ENCODE measurements around the gene FBF1. TPM values are rescaled to one million over a fixed set of nuclear protein-coding genes. Genes with fewer than 3 reads are reported as not detected.

The FBF1 gene
- total RNA-seq, 4 donors from 2014 or later: 41.7 to 49.7 (median 43.4) TPM

- TF ChIP-seq, protein P1, sequence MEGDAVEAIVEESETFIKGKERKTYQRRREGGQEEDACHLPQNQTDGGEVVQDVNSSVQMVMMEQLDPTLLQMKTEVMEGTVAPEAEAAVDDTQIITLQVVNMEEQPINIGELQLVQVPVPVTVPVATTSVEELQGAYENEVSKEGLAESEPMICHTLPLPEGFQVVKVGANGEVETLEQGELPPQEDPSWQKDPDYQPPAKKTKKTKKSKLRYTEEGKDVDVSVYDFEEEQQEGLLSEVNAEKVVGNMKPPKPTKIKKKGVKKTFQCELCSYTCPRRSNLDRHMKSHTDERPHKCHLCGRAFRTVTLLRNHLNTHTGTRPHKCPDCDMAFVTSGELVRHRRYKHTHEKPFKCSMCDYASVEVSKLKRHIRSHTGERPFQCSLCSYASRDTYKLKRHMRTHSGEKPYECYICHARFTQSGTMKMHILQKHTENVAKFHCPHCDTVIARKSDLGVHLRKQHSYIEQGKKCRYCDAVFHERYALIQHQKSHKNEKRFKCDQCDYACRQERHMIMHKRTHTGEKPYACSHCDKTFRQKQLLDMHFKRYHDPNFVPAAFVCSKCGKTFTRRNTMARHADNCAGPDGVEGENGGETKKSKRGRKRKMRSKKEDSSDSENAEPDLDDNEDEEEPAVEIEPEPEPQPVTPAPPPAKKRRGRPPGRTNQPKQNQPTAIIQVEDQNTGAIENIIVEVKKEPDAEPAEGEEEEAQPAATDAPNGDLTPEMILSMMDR (IDR thresholded peaks at IDR 0.05): no peak
- no peak for TF ChIP-seq POLR2A (IDR thresholded peaks at IDR 0.05)
- Histone ChIP-seq H3K4me3 (replicated peaks in 1 of 3) (no peak overlapping the region), H3K4me1 (peaks cover 31 to 45% of the 10 kb centered on the region in 2 donors), H3K9me3 (no peaks in the 10 kb centered on the region), H3K27me3 (no peaks in the 10 kb centered on the region), H3K27ac (peak overlapping the region; percentile 18 to 87 (median 79)), H3K36me3 (peaks cover 7 to 8% of the 10 kb centered on the region in 2 donors)
- intact Hi-C loops (cut with DNase I): loop anchor here (5.0 kb wide), 1 partner anchor 98 kb away; no protein-coding TSS in a partner anchor
- WGBS, 2 donors: 74 to 75% methylated on average over 9 to 13 of the region's 14 CpGs
- peak; percentile 70 to 72 for DNase-seq
These were observed 31.6 kb downstream of the FBF1 start for GRCh38 chr17:75909051-75909811.

- H3K27me3 ChIP-seq: no peaks in the 10 kb centered on the region
- no peaks in the 10 kb centered on the region for H3K9me3 ChIP-seq
- intact Hi-C loops (cut with DNase I): loop anchor here (5.0 kb wide), 1 partner anchor 99 kb away; no protein-coding TSS in a partner anchor
- H3K4me1 ChIP-seq: peaks cover 40 to 53% of the 10 kb centered on the region in 2 donors
- peak; percentile 92 to 93 for DNase-seq
- TF ChIP-seq, protein P1 (IDR thresholded peaks at IDR 0.05): no peak
- TF ChIP-seq POLR2A (IDR thresholded peaks at IDR 0.05): peak in 1 of 2 donors; percentile 19
- H3K4me3 ChIP-seq (replicated peaks in 1 of 3): no peak overlapping the region
- no peaks in the 10 kb centered on the region for H3K36me3 ChIP-seq
- peak overlapping the region; percentile 18 to 87 (median 79) for H3K27ac ChIP-seq
- WGBS, 2 donors: 29 to 33% methylated on average over 6 of the region's 6 CpGs
These were observed 32.6 kb downstream of the FBF1 start for GRCh38 chr17:75908201-75908600.

- H3K27ac ChIP-seq: peak overlapping the region; percentile 31 to 84 (median 40)
These were observed 34.5 kb downstream of the FBF1 start for GRCh38 chr17:75906143-75906884.

DNA sequence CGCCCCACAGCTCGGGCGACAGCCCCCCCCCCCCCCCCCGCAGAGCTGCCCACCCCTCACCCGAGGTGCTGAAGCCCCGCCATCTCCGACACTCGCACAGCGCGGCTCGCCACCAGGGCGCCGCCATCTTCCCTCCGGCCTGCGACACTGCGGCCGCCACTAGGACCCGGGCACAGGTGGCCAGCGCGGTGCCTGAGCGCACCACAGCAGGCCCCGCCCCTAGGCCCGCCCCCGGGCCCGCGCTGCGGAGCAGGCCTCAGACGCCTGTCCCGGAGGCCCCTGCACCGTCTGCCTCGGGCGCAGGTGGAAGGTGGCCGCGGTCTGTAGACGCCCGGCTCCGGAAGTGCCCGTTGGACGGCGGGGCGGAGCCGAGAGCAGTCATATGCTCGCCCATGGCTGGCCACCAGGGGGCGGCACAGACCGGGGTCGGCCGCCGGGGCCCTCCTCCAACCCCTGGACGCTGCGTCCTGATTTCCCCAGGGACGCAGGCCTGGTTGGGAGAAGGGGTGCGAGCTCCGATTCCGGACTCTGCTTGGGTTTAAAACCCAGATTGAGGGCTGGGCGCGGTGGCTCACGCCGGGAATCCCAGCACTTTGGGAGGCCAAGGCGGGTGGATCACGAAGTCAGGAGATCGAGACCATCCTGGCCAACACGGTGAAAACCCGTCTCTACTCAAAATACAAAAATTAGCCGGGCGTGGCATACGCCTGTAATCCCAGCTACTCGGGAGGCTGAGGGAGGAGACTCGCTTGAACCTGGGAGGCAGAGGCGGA lies 35.9 kb downstream of the FBF1 start, which contains the start of gene MRPL38:
TSS of gene MRPL38 (minus strand) at position 136 of the 773 bp plus-strand sequence. CDS start at position 127, 9 bp downstream.
- H3K4me1 ChIP-seq: peaks cover 28 to 37% of the 10 kb centered on the region in 2 donors
- peak in 1 of 2 donors; percentile 88 for TF ChIP-seq POLR2A (IDR thresholded peaks at IDR 0.05)
- TF ChIP-seq, protein P1 (IDR thresholded peaks at IDR 0.05): peak; percentile 94 to 100 (median 97)
- peak within 1 kb of the TSS; percentile 50 to 86 (median 72) for H3K4me3 ChIP-seq (replicated peaks in 1 of 3)
- peak; percentile 97 to 98 for DNase-seq
- peaks cover 18 to 19% of the 10 kb centered on the region in 2 donors for H3K36me3 ChIP-seq
- intact Hi-C loops (cut with DNase I): loop anchor here (5.0 kb wide), 1 partner anchor 102 kb away; no protein-coding TSS in a partner anchor
- no peaks in the 10 kb centered on the region for H3K27me3 ChIP-seq
- no peaks in the 10 kb centered on the region for H3K9me3 ChIP-seq
- peak within 1 kb of the TSS; percentile 84 to 97 (median 95) for H3K27ac ChIP-seq
- 7 to 15% methylated on average over 9 to 36 of the region's 69 CpGs for WGBS, 2 donors

More at GRCh38 chr17:75906143-75906884, 34.5 kb downstream of the FBF1 start:
- no peaks in the 10 kb centered on the region for H3K9me3 ChIP-seq
- no peak for DNase-seq
- 87 to 88% methylated on average over 10 of the region's 10 CpGs for WGBS, 2 donors
- H3K4me3 ChIP-seq (replicated peaks in 1 of 3): no peak overlapping the region
- TF ChIP-seq POLR2A (IDR thresholded peaks at IDR 0.05): no peak
- TF ChIP-seq, protein P1 (IDR thresholded peaks at IDR 0.05): no peak
- H3K36me3 ChIP-seq: peaks cover 4 to 7% of the 10 kb centered on the region in 2 donors
- H3K27me3 ChIP-seq: no peaks in the 10 kb centered on the region
- intact Hi-C loops (cut with DNase I): loop anchor here (5.0 kb wide), 1 partner anchor 101 kb away; no protein-coding TSS in a partner anchor
- peaks cover 40 to 51% of the 10 kb centered on the region in 2 donors for H3K4me1 ChIP-seq

Data from thyroid gland (tissue), 4 donors.